Suprapubic skin (tissue), 3 donors: ENCODE data around the gene IKBKG.

Experiments
- CTCF ChIP-seq, 2 donors: fragments of 200-600 bp in 1 of 2; fragments of 450-650 bp in 1 of 2; sonication (generic) in 1 of 2; IDR thresholded peaks; one replicate each; pipeline ENCODE4 v1.5.1; 2016 to 2019; ENCODE audit warnings: antibody characterized with exemption in 2 of 2, mild to moderate bottlenecking in 1 of 2, moderate library complexity in 1 of 2
- POLR2A ChIP-seq, 2 donors: fragments of 450-650 bp; IDR thresholded peaks; one replicate each; pipeline ENCODE4 v1.6.1; 2017; ENCODE audit warnings: antibody characterized with exemption in 2 of 2, mild to moderate bottlenecking in 2 of 2, moderate library complexity in 2 of 2

- TF ChIP-seq POLR2A (IDR thresholded peaks at IDR 0.05) (no peak), CTCF (IDR thresholded peaks at IDR 0.05) (no peak)
Measured at GRCh38 chrX:154539077-154539476, 8.3 kb upstream of the IKBKG start.
